Measurements from ENCODE around the gene SHC3. TPM values are rescaled to one million over a fixed set of nuclear protein-coding genes. Genes with fewer than 3 reads are reported as not detected.

The SHC3 gene
- polyA plus RNA-seq, 12 donors = 0.52 to 1.4 (median 0.81) TPM; not detected in 1

- DNase-seq = no peak
Measured at GRCh38 chr9:89001917-89002540, 176.6 kb downstream of the SHC3 start.

DNA sequence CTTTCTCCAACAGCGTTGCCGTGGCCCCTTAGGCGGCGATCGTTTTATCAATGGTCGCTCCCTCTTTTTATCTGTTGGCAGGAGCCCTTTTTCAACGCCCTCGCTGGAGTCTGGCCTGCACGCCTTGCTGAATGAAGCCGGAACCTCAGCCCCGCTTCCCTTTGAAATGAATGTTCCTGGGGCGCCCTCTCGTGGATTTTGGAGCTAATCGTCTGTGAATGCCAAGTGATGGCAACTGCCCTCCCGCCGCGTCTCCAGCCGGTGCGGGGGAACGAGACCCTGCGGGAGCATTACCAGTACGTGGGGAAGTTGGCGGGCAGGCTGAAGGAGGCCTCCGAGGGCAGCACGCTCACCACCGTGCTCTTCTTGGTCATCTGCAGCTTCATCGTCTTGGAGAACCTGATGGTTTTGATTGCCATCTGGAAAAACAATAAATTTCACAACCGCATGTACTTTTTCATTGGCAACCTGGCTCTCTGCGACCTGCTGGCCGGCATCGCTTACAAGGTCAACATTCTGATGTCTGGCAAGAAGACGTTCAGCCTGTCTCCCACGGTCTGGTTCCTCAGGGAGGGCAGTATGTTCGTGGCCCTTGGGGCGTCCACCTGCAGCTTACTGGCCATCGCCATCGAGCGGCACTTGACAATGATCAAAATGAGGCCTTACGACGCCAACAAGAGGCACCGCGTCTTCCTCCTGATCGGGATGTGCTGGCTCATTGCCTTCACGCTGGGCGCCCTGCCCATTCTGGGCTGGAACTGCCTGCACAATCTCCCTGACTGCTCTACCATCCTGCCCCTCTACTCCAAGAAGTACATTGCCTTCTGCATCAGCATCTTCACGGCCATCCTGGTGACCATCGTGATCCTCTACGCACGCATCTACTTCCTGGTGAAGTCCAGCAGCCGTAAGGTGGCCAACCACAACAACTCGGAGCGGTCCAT, 177.4 kb downstream of the SHC3 start:
- DNase-seq = peak; percentile 89

GRCh38 chr9:89000371-89000781, 178.2 kb downstream of the SHC3 start:
- DNase-seq = no peak

DNA sequence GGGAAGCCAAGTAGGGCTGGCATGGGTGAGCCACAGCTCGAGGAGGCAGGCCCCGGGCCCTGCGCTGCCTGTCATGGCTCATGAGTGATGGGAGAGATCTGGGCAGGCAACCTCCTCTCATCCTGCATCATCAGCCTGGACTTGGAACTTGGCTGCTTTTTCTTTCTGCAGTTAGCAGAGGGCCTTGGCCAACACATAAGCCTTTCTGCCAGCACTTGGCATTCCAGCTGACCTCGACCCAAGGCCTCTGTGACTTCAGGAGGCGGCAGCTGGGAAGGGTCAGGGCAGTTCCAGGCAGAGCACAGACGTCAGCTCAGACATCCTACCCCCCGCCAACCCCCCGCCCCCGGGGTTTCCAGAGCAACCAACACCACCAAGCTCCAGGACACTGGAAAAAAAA, 179.7 kb downstream of the SHC3 start:
- DNase-seq = no peak

DNA sequence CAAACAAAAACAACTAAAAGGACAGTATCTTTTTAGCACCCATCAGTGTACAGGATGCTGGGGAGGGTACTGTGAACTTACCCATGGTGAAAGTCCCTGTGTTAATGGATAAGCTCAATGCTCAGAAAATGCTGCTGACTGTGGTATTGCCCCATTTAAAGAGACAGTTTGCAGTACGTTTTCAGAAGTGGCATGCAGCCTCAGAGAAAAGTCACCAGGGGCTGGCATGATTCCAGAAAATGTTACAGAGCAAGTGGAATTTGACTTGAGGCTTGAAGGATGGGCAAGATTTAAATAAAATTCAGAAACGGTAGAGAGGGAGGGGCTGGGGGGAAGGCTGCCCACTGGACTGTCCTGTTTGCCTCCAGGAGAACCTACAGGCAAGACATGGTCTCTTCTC, 180.1 kb downstream of the SHC3 start:
- no peak for DNase-seq

DNA sequence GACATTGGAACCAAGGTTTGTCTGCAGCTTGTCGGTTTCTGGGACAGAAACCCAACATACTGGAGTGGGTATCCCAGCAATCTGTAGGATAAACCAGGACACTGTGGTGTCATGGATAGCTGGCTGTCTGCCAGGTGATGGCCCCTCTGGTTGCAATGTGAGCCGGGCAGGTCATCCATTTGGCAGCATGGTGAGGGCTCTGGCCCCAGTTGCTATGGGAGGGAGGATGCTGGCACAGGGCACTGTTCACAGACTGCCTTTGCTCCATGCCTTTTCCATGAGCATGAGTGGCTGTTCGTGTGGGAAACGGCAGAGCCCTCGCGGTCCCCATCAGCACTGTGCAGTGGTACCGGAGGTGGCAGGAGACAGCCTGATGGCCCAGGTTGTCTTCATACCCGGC, 181.0 kb downstream of the SHC3 start:
- DNase-seq = no peak

DNA sequence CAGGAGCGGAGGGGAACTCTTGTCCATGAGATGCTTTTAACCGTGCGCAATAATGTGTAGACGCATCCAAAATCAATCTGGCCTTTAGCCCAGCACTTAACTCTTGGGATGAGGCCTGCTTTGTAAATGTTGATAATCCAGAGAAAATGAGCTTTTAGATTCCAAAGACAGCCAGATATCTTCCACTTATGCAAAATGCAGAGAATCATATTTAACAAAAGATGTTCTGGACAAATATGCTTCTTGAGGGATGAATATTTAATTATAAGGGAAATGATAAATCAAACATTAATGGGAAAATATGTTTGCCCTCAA, 181.7 kb downstream of the SHC3 start:
- DNase-seq = no peak

DNA sequence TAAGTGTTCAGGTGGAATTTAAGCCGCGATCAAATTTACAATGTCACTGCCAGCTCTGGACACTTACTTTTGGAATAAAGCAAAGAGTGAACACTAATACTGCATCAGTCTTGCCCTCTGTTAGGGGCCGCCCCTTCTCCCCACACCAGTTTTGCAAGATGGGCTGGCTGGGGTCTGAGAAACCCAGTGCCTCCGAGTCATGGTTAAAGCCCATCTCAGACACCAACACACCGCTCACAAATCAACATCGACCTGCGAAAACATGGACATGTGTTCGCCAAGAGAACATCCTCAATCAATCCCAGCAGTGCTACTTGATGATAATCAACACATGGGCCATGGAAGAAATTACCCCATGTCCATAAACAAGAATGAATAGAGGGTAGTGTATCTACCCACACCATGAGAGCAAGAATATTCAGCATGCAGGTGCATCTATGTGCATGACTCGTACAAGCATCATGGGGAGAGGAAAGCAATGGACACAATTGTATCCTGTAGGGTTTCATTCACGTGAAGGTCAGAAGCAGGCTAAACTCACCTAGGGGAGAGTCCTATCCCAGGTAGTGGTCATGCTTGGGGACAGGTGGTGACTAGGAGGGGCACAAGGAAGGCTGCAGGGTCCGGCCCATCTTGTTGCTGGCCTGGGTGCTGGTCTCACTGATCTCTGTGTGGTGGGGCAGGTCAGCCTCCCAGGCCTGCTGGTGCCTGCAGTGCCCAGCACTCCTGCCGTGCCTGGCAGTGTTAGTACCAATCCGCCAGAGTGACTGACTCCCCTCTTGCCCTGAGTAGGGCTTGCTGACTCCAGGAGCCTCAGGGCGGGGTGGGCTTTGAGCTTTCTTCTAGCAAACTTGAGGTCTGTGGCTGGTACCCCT, 182.3 kb downstream of the SHC3 start:
- DNase-seq = no peak

GRCh38 chr9:88995627-88996026, 183.0 kb downstream of the SHC3 start:
- no peak for DNase-seq

DNA sequence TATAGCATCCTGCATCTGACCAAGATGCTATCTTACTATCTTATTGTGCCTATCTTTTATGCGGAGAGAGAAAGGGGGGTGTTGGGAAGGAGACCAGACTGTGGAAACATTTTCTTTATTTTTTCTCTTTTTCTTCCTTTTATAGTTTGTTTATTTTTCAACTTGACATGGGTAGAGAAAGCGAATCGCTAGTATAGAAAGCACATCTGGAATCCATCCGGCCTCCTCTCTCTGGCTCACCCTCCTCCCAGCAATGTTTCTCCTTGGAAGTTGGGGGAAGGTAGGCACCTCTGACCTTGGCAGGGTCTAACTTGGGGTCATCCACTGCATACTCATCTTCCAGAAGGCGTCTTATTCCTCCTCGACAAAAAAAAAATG, 183.4 kb downstream of the SHC3 start:
- DNase-seq = peak; percentile 61

DNA sequence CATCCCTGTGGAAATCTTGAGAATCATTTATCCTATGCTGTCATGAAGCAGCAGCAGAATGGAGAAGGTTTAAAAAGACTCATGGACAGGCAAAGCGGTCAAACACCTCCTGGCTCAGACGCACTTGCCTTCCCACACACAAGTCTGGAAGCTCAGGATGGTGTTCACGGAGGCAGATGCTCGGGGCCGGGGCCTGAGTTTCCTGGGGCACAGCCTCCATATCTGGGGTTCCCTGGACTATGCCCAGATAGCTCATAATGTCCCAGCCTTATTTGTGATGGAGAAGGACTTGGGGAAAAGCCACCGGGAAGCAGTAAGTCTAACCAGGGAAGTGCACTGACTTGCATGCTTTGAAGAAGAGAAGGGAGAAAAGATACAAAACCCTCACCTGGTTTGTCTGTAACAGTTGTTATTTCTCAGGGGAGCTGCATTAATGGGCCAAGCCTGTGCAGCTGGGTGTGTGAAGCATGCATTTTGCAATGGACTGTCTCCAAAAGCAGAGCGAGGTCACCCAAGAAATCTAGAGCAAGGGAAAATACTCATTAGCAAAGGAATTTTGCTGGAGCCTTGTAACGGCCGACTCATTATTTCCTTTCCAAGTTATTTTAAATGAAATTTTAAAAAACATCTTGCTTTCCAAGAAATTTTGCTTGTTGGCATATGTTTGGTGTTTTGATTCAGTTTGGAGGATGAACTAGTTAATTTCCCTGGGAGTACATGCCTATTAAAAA, 184.0 kb downstream of the SHC3 start:
- peak; percentile 74 for DNase-seq

- DNase-seq = no peak
Measured at GRCh38 chr9:88993871-88994460, 184.7 kb downstream of the SHC3 start.

DNA sequence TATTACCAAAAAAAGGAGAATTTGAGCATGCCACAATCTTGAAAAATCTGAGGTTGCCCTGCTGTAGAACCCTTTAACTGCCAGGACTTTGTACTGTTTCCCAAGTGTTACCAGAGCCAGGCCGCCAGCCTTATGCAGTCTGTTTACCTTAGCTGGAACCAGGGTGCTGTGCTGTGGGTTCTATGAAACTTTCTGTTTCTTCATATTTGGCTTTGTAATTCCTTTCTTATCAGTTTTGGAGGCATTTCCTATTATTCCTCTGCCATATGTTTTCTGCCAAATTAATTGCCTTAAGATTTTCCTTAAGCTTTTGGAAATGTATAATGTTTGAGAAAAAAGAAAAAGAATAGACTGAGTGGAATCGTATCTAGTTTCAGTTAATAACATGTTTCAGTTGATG, 185.3 kb downstream of the SHC3 start:
- no peak for DNase-seq

- no peak for DNase-seq
Measured at GRCh38 chr9:88992556-88992955, 186.1 kb downstream of the SHC3 start.

- DNase-seq = peak; percentile 85
Measured at GRCh38 chr9:88991066-88992034, 187.3 kb downstream of the SHC3 start, which contains the start of gene S1PR3. S1PR3 (plus strand) TSS chr9:88991468; CDS start chr9:89001201, 9,733 bp downstream.

DNA sequence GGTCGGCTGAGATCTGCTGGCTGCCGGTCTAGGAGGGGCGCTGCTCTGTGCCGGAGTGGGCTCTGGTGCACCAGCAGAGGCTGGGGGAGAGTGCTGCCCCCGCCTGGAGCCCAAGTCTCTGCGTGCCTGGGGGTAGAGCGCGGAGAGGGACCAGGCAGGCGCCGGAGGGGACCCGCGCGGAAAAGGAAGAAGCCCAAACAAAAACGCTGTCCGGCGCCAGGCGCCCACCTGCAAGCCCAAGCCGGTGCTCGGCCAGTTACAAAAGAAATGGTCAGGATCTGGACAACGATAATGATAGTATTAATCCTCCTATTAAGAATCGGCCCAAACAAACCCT, 187.9 kb downstream of the SHC3 start:
- DNase-seq = no peak

GRCh38 chr9:88990041-88990728, 188.4 kb downstream of the SHC3 start:
- no peak for DNase-seq

DNA sequence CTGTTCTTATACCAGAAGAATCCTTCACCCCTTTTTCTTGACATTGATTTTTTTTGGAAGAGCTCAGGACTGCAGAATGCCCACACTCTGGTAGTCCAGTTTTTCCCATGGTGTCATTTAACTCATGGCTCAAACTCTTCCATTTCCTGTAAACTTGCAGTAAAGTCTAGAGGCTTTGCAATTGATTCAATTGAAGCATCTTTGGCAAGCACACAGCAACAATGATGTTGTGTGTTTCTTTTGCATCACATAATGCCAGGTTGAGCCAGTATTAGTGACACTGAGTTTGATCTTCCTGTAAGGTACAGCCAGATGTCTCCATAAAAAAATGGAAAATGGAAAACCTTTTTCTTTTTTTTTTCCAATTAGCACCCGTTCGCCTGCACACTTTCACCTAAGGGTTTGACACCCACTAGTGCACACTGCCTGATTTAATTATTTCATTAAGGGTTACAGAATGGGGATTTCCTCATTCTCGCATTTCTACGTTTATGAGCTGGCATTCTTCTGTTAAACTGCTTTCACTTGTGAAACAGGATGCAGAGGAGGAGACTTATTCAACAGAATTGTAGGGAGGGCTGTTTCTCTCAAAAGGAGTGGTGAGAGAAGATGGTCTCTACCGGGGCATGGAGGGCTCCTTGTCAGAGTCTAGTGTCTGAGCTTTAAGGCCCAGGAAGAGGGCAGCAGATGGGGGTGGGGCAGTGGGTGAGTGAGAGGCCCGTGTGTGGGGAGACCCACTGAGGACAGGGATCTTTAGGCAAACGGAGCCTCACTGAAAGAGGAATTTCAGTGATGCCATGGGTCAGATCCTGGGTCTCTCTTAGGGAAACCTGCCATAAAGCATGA, 189.6 kb downstream of the SHC3 start:
- no peak for DNase-seq

DNA sequence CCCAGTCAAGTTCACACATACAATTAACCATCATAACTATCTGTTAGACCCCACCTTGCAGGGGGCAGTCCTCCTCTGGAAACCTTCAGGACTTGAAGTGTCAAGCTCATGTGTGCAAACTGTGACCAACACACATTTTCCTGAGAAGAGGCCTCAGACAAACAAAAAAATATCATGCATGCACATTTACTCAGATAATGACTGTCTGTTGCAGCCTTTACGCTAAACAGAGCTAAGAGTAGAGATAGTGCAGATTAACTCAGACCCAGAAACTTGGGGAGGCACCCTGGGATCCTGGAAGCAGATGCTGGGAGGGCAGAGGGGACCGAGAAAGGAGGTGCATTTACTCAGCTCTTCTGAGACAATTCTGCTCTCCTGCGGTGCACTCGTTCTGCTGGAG, 191.0 kb downstream of the SHC3 start:
- DNase-seq = no peak
